Astrocyte (in vitro differentiated cells and primary cell): ENCODE measurements around the gene MEP1B. TPM values are rescaled to one million over a fixed set of nuclear protein-coding genes. Genes with fewer than 3 reads are reported as not detected.
A peak's percentile ranks its signal among the peaks of the same experiment; 100 is the strongest.

Experiments
- DNase-seq: peaks from one replicate; pipeline ENCODE4 v3.0.0-alpha.2; 2010; ENCODE audit warnings: low read depth
- FAIRE-seq: peaks from 2 replicates; lab custom pipeline; 2011; peaks lifted over from hg19 to GRCh38; lab: Jason Lieb, UNC
- H2AFZ ChIP-seq: 2 replicates; pipeline ENCODE4 v1.6.0; 2012; ENCODE audit warnings: low read depth, low read length, inconsistent platforms
- H3K27ac ChIP-seq: 2 replicates; pipeline ENCODE4 v1.5.1; 2011; ENCODE audit warnings: low read depth, low read length, inconsistent platforms
- H3K27me3 ChIP-seq: 2 replicates; pipeline ENCODE4 v1.6.0; 2011; ENCODE audit warnings: low read length, inconsistent platforms; ENCODE audit not compliant: insufficient read depth
- H3K36me3 ChIP-seq: 2 replicates; pipeline ENCODE4 v1.5.1; 2011; ENCODE audit warnings: low read length, inconsistent platforms; ENCODE audit not compliant: insufficient read depth
- H3K4me1 ChIP-seq: 2 replicates; pipeline ENCODE4 v1.5.1; 2011; ENCODE audit warnings: low read length, inconsistent platforms; ENCODE audit not compliant: insufficient read depth
- H3K4me2 ChIP-seq: 2 replicates; pipeline ENCODE4 v1.6.0; 2012; ENCODE audit warnings: low read length, inconsistent platforms
- H3K4me3 ChIP-seq: 2 replicates; pipeline ENCODE4 v1.5.1; 2011; ENCODE audit warnings: low read depth, mild to moderate bottlenecking, low read length, inconsistent platforms; ENCODE audit not compliant: insufficient read depth
- H3K79me2 ChIP-seq: 2 replicates; pipeline ENCODE4 v1.6.0; 2012; ENCODE audit warnings: mild to moderate bottlenecking, low read length, inconsistent platforms; ENCODE audit not compliant: insufficient read depth
- H3K9ac ChIP-seq: 2 replicates; pipeline ENCODE4 v1.6.0; 2012; ENCODE audit warnings: mild to moderate bottlenecking, low read length, inconsistent platforms
- H3K9me3 ChIP-seq: 2 replicates; pipeline ENCODE4 v1.5.1; 2012; ENCODE audit warnings: low read depth, mild to moderate bottlenecking, low read length, inconsistent platforms; ENCODE audit not compliant: insufficient read depth
- H4K20me1 ChIP-seq: 2 replicates; pipeline ENCODE4 v1.6.0; 2012; ENCODE audit warnings: low read length, inconsistent platforms; ENCODE audit not compliant: insufficient read depth
- H3K27ac Mint-ChIP-seq: one replicate; pipeline ENCODE4 v1.8.0; 2021; ENCODE audit warnings: mild to moderate bottlenecking, mixed read lengths; ENCODE audit not compliant: unreplicated experiment
- H3K27me3 Mint-ChIP-seq: one replicate; pipeline ENCODE4 v1.8.0; 2021; ENCODE audit warnings: low read depth, mixed read lengths; ENCODE audit not compliant: unreplicated experiment
- H3K36me3 Mint-ChIP-seq: one replicate; pipeline ENCODE4 v1.8.0; 2021; ENCODE audit warnings: low read depth, mixed read lengths; ENCODE audit not compliant: unreplicated experiment
- H3K4me1 Mint-ChIP-seq: one replicate; pipeline ENCODE4 v1.8.0; 2021; ENCODE audit warnings: low read depth, mixed read lengths; ENCODE audit not compliant: unreplicated experiment
- H3K4me3 Mint-ChIP-seq: one replicate; pipeline ENCODE4 v1.8.0; 2021; ENCODE audit warnings: mild to moderate bottlenecking, moderate library complexity, mixed read lengths; ENCODE audit not compliant: unreplicated experiment
- H3K9me3 Mint-ChIP-seq: one replicate; pipeline ENCODE4 v1.8.0; 2021; ENCODE audit warnings: mild to moderate bottlenecking, mixed read lengths; ENCODE audit not compliant: unreplicated experiment
- EZH2 ChIP-seq: IDR thresholded peaks from 2 replicates; pipeline ENCODE4 v1.6.1; 2012; ENCODE audit warnings: mild to moderate bottlenecking, low read length, inconsistent platforms; ENCODE audit not compliant: insufficient read depth
- total RNA-seq: library from RNA; stranded (reverse); gene quantifications from 2 replicates; pipeline ENCODE4 v1.2.1, GENCODE V29; 2021
- TF ChIP-seq, protein P1 (sequence below): IDR thresholded peaks from 2 replicates; pipeline ENCODE4 v1.5.1; 2011; ENCODE audit warnings: low read depth, mild to moderate bottlenecking, inconsistent platforms, low read length, moderate library complexity; ENCODE audit not compliant: insufficient read depth

MEP1B gene
- total RNA-seq, 1 donor from 2014 or later: not detected

DNA sequence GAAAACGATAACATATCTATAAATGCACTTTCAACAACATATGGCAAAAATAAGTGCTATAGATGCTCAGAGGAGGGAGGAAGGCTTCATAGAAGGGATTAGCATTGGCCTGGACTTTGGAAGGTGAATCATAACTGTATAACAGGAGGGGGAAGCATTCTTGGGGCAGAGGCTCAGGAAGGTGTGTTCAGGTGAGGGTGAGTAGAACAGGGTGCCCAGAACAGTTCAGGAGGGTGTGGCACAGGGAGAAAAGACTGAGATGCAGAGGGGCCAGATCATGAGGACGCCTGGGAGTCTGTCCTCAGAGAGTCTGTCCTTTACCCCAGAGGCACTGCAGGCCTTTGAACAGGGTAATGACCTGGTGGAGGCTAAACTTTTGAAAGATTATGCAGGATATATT lies 29.3 kb upstream of the MEP1B start:
- Histone ChIP-seq H3K4me1 (no peaks in the 10 kb centered on the region), H3K36me3 (no peaks in the 10 kb centered on the region), H3K27me3 (no peaks in the 10 kb centered on the region), H3K4me2 (no peak overlapping the region), H2AFZ (no peak overlapping the region), H3K4me3 (no peak overlapping the region), H3K9ac (no peak overlapping the region), H3K79me2 (no peaks in the 10 kb centered on the region), H3K27ac (no peak overlapping the region), H4K20me1 (no peaks in the 10 kb centered on the region), H3K9me3 (no peaks in the 10 kb centered on the region)
- no peaks in the 10 kb centered on the region for H3K9me3 Mint-ChIP-seq
- no peaks in the 10 kb centered on the region for H3K36me3 Mint-ChIP-seq
- no peak for DNase-seq
- H3K27ac Mint-ChIP-seq: no peak overlapping the region
- FAIRE-seq: no peak
- TF ChIP-seq EZH2: no peak
- TF ChIP-seq, protein P1, sequence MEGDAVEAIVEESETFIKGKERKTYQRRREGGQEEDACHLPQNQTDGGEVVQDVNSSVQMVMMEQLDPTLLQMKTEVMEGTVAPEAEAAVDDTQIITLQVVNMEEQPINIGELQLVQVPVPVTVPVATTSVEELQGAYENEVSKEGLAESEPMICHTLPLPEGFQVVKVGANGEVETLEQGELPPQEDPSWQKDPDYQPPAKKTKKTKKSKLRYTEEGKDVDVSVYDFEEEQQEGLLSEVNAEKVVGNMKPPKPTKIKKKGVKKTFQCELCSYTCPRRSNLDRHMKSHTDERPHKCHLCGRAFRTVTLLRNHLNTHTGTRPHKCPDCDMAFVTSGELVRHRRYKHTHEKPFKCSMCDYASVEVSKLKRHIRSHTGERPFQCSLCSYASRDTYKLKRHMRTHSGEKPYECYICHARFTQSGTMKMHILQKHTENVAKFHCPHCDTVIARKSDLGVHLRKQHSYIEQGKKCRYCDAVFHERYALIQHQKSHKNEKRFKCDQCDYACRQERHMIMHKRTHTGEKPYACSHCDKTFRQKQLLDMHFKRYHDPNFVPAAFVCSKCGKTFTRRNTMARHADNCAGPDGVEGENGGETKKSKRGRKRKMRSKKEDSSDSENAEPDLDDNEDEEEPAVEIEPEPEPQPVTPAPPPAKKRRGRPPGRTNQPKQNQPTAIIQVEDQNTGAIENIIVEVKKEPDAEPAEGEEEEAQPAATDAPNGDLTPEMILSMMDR: no peak
- peaks cover 2% of the 10 kb centered on the region for H3K4me1 Mint-ChIP-seq
- no peaks in the 10 kb centered on the region for H3K27me3 Mint-ChIP-seq
- H3K4me3 Mint-ChIP-seq: no peak overlapping the region

- H3K27me3 Mint-ChIP-seq: no peaks in the 10 kb centered on the region
- peak; percentile 8 for DNase-seq
- Histone ChIP-seq H3K4me1 (no peaks in the 10 kb centered on the region), H3K79me2 (no peaks in the 10 kb centered on the region), H3K36me3 (no peaks in the 10 kb centered on the region), H4K20me1 (no peaks in the 10 kb centered on the region), H3K27me3 (no peaks in the 10 kb centered on the region), H2AFZ (no peak overlapping the region), H3K27ac (no peak overlapping the region), H3K4me3 (no peak overlapping the region), H3K4me2 (no peak overlapping the region), H3K9ac (no peak overlapping the region), H3K9me3 (no peaks in the 10 kb centered on the region)
- no peak for TF ChIP-seq EZH2
- TF ChIP-seq, protein P1: no peak
- FAIRE-seq: no peak
- H3K36me3 Mint-ChIP-seq: peaks cover 2% of the 10 kb centered on the region
- no peaks in the 10 kb centered on the region for H3K4me1 Mint-ChIP-seq
- no peak overlapping the region for H3K4me3 Mint-ChIP-seq
- peaks cover 4% of the 10 kb centered on the region for H3K9me3 Mint-ChIP-seq
- no peak overlapping the region for H3K27ac Mint-ChIP-seq
Observed at GRCh38 chr18:32167980-32168730, 21.7 kb upstream of the MEP1B start.

DNA sequence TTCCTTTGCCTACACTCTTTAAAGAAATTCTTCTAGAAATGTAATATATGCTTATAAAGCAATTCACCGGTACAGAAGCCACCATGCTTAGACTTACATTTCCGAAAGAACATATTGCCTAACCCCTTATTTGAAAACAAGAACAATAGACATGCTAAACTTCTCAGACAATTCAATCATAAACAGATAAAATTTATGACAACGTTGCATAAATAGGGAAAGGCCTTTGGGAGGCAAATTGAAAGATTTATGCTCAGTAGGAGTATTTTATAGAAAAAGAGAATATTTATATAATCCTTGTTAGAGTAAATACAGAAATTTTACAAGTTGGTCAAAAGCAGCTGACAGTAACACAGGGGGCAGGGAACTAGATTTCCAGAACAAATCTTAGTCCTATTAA lies 16.2 kb upstream of the MEP1B start:
- no peak for FAIRE-seq
- no peaks in the 10 kb centered on the region for H4K20me1 ChIP-seq
- no peaks in the 10 kb centered on the region for H3K4me1 Mint-ChIP-seq

More for the DNA sequence above, 16.2 kb upstream of the MEP1B start:
- Mint-ChIP-seq H3K27me3 (no peaks in the 10 kb centered on the region), H3K4me3 (no peak overlapping the region), H3K27ac (no peak overlapping the region), H3K36me3 (peaks cover 2% of the 10 kb centered on the region), H3K9me3 (peaks cover 4% of the 10 kb centered on the region)
- no peak overlapping the region for H3K4me2 ChIP-seq
- no peak overlapping the region for H3K4me3 ChIP-seq
- no peak overlapping the region for H3K27ac ChIP-seq
- no peaks in the 10 kb centered on the region for H3K27me3 ChIP-seq
- DNase-seq: no peak
- TF ChIP-seq, protein P1: no peak
- no peak for TF ChIP-seq EZH2
- no peak overlapping the region for H2AFZ ChIP-seq
- H3K79me2 ChIP-seq: no peaks in the 10 kb centered on the region
- H3K4me1 ChIP-seq: no peaks in the 10 kb centered on the region
- no peak overlapping the region for H3K9ac ChIP-seq
- no peaks in the 10 kb centered on the region for H3K36me3 ChIP-seq
- no peaks in the 10 kb centered on the region for H3K9me3 ChIP-seq
